ENCODE data around the gene SIT1.

Gene SIT1

DNA sequence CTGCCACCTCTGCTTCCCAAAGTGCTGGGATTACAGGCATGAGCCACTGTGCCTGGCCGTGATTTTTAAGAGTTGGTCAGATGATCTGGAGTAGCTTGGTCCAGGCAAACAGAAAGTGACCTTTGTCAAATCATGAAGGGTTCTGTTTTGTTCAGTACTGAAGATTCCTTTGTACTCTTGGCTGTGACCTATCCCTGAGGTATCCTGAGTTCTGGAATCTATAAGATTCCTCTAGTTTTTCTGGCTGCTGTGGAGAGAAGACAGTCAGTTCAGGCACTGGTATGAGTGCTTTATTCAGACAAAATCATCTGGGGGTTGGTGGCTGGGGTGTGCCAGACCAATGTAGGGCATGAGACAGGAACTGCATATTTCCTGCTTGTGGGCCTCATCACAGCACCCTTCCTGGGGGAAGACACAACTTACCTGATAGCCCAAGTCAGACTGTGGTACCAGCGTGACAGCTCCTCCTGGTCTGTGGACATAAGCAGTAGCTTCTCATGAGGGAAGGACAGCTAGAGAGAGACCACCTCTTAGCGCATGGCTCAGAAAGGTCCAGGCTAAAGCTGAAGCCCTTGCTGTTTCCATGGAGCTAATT lies 11.1 kb upstream of the SIT1 start:
- Histone ChIP-seq H3K9ac (ENCODE audit: low read length) (no peak overlapping the region), H3K9me3 (ENCODE audit: insufficient read depth, low read depth, low read length) (no peaks in the 10 kb centered on the region), H3K4ac (ENCODE audit: low read depth, low read length) (no peak overlapping the region), H2BK120ac (ENCODE audit: insufficient read depth, low read length, poor library complexity) (no peak overlapping the region), H3K23ac (ENCODE audit: low read length) (no peak overlapping the region), H3K4me2 (ENCODE audit: low read length) (no peak overlapping the region), H4K91ac (ENCODE audit: low read depth, low read length) (no peak overlapping the region), H3K36me3 (ENCODE audit: control insufficient read depth in 1 of 2, insufficient read depth in 2 of 2, low read length in 2 of 2) (peaks cover 13 to 16% of the 10 kb centered on the region in 2 experiments), H4K8ac (ENCODE audit: low read depth, low read length) (no peak overlapping the region), H3K79me2 (ENCODE audit: control insufficient read depth, insufficient read depth, low read length, poor library complexity) (peaks cover 8% of the 10 kb centered on the region), H3K27me3 (ENCODE audit: insufficient read depth, low read length) (no peaks in the 10 kb centered on the region), H3K18ac (ENCODE audit: low read length) (no peak overlapping the region), H3K27ac (ENCODE audit: low read depth, low read length) (no peak overlapping the region), H3K4me3 (ENCODE audit: low read depth, low read length) (no peak overlapping the region), H3K4me1 (ENCODE audit: control insufficient read depth in 1 of 2, insufficient read depth in 2 of 2, low read length in 2 of 2) (peaks cover 19 to 24% of the 10 kb centered on the region in 2 experiments), H2BK5ac (ENCODE audit: low read depth, low read length, poor library complexity) (no peak overlapping the region), H2AK5ac (ENCODE audit: low read length) (no peak overlapping the region), H3K14ac (ENCODE audit: low read length) (no peak overlapping the region), H2BK12ac (ENCODE audit: low read length) (no peak overlapping the region), H4K12ac (ENCODE audit: low read depth, low read length) (no peak overlapping the region), H3K79me1 (ENCODE audit: low read length) (peaks cover 15% of the 10 kb centered on the region), H2AFZ (ENCODE audit: insufficient read depth, low read length, poor library complexity) (no peak overlapping the region)
- no peak for DNase-seq
- WGBS (ENCODE audit: extremely low coverage, insufficient coverage, insufficient read length), result no CpG with 5 or more reads among the region's 3 CpGs

DNA sequence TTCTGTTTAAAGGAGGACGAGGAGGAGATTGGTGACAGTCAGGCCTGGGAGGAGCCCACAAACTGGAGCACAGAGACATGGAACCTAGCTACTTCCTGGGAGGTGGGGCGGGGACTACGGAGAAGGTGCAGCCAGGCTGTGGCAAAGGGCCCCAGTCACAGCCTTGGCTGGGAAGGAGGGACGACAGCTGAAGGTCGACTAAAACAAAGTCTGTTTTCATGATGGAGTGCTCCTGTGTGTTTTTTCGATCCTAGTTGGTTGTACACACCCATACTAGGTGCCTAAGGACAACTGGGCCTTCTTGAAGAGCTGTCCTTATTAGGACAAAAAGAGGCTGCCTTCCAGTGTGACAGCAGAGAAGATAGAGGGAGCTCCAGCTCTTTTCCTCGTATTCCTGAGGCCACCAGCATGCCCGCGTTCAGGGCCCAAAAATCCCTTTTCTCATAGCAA lies 10.3 kb upstream of the SIT1 start:
- Histone ChIP-seq H3K79me2 (ENCODE audit: control insufficient read depth, insufficient read depth, low read length, poor library complexity) (peaks cover 8% of the 10 kb centered on the region), H2BK5ac (ENCODE audit: low read depth, low read length, poor library complexity) (no peak overlapping the region), H2BK120ac (ENCODE audit: insufficient read depth, low read length, poor library complexity) (no peak overlapping the region), H3K18ac (ENCODE audit: low read length) (no peak overlapping the region), H3K27ac (ENCODE audit: low read depth, low read length) (no peak overlapping the region), H3K14ac (ENCODE audit: low read length) (no peak overlapping the region), H3K9me3 (ENCODE audit: insufficient read depth, low read depth, low read length) (no peaks in the 10 kb centered on the region), H2AK5ac (ENCODE audit: low read length) (no peak overlapping the region), H2AFZ (ENCODE audit: insufficient read depth, low read length, poor library complexity) (peak overlapping the region; percentile 3), H3K4ac (ENCODE audit: low read depth, low read length) (no peak overlapping the region), H2BK12ac (ENCODE audit: low read length) (peak overlapping the region; percentile 10), H3K4me1 (ENCODE audit: control insufficient read depth in 1 of 2, insufficient read depth in 2 of 2, low read length in 2 of 2) (peaks cover 19 to 24% of the 10 kb centered on the region in 2 experiments), H3K4me3 (ENCODE audit: low read depth, low read length) (no peak overlapping the region), H3K27me3 (ENCODE audit: insufficient read depth, low read length) (no peaks in the 10 kb centered on the region), H4K12ac (ENCODE audit: low read depth, low read length) (peak overlapping the region; percentile 2), H3K79me1 (ENCODE audit: low read length) (peaks cover 15% of the 10 kb centered on the region), H3K9ac (ENCODE audit: low read length) (no peak overlapping the region), H4K8ac (ENCODE audit: low read depth, low read length) (no peak overlapping the region), H3K4me2 (ENCODE audit: low read length) (no peak overlapping the region), H3K36me3 (ENCODE audit: control insufficient read depth in 1 of 2, insufficient read depth in 2 of 2, low read length in 2 of 2) (peaks cover 13 to 16% of the 10 kb centered on the region in 2 experiments), H3K23ac (ENCODE audit: low read length) (no peak overlapping the region), H4K91ac (ENCODE audit: low read depth, low read length) (peak overlapping the region; percentile 12)
- peak in 1 of 2 donors; percentile 64 for DNase-seq
- WGBS (ENCODE audit: extremely low coverage, insufficient coverage, insufficient read length), result no CpG with 5 or more reads among the region's 9 CpGs

DNA sequence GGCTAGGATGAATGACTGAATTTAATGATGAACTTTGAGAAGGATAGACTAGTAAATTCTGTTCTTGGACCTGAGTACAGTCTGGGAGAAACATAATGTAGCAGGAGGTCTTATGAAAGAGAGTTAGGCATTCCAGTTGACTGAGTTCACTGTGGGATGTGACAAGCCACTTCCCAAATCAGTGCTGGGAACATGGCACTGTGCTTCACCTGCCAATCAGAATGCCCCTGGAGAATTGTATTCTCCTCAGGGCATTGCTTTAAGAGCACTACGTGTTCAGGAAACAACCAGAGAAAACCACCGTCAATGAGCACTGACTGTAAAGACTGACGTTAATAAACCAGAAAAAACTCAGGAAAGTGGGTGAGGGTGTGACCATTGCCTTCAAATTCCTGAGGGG lies 8.6 kb upstream of the SIT1 start:
- peak overlapping the region; percentile 95 for H3K4me2 ChIP-seq (ENCODE audit: low read length)
- no peak overlapping the region for H3K18ac ChIP-seq (ENCODE audit: low read length)
- H2BK120ac ChIP-seq (ENCODE audit: insufficient read depth, low read length, poor library complexity), result no peak overlapping the region
- no peak overlapping the region for H4K12ac ChIP-seq (ENCODE audit: low read depth, low read length)
- peaks cover 4% of the 10 kb centered on the region for H3K79me2 ChIP-seq (ENCODE audit: control insufficient read depth, insufficient read depth, low read length, poor library complexity)
- no CpG with 5 or more reads among the region's 3 CpGs for WGBS (ENCODE audit: extremely low coverage, insufficient coverage, insufficient read length)
- no peak overlapping the region for H2AFZ ChIP-seq (ENCODE audit: insufficient read depth, low read length, poor library complexity)
- H3K9me3 ChIP-seq (ENCODE audit: insufficient read depth, low read depth, low read length), result no peaks in the 10 kb centered on the region
- no peaks in the 10 kb centered on the region for H3K27me3 ChIP-seq (ENCODE audit: insufficient read depth, low read length)
- no peak overlapping the region for H3K9ac ChIP-seq (ENCODE audit: low read length)
- peaks cover 14 to 17% of the 10 kb centered on the region in 2 experiments for H3K4me1 ChIP-seq (ENCODE audit: control insufficient read depth in 1 of 2, insufficient read depth in 2 of 2, low read length in 2 of 2)
- H3K79me1 ChIP-seq (ENCODE audit: low read length), result peaks cover 10% of the 10 kb centered on the region
- peaks cover 13 to 16% of the 10 kb centered on the region in 2 experiments for H3K36me3 ChIP-seq (ENCODE audit: control insufficient read depth in 1 of 2, insufficient read depth in 2 of 2, low read length in 2 of 2)
- H3K14ac ChIP-seq (ENCODE audit: low read length), result no peak overlapping the region
- H3K23ac ChIP-seq (ENCODE audit: low read length), result no peak overlapping the region
- no peak overlapping the region for H2BK12ac ChIP-seq (ENCODE audit: low read length)
- no peak overlapping the region for H3K4ac ChIP-seq (ENCODE audit: low read depth, low read length)
- H2BK5ac ChIP-seq (ENCODE audit: low read depth, low read length, poor library complexity), result no peak overlapping the region
- H3K27ac ChIP-seq (ENCODE audit: low read depth, low read length), result no peak overlapping the region
- DNase-seq, result peak; percentile 28 to 60
- no peak overlapping the region for H4K8ac ChIP-seq (ENCODE audit: low read depth, low read length)
- no peak overlapping the region for H4K91ac ChIP-seq (ENCODE audit: low read depth, low read length)
- H3K4me3 ChIP-seq (ENCODE audit: low read depth, low read length), result no peak overlapping the region
- no peak overlapping the region for H2AK5ac ChIP-seq (ENCODE audit: low read length)

DNA sequence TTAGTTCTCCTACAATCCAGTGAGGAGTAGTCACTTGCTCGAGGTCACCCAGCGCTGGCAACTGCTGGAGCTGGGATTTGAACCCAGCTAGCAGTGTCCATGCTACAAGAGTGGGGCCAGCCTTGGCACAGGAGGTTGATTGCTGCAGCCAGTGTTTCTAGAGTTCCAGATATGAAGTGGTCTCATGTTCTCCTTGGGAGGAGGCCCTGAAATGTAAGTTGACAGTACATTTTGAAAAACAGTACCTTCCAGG lies 8.2 kb upstream of the SIT1 start:
- no peak overlapping the region for H4K8ac ChIP-seq (ENCODE audit: low read depth, low read length)
- peaks cover 10% of the 10 kb centered on the region for H3K79me1 ChIP-seq (ENCODE audit: low read length)
- H2BK12ac ChIP-seq (ENCODE audit: low read length), result no peak overlapping the region
- H3K4ac ChIP-seq (ENCODE audit: low read depth, low read length), result no peak overlapping the region
- H2AK5ac ChIP-seq (ENCODE audit: low read length), result no peak overlapping the region
- H3K18ac ChIP-seq (ENCODE audit: low read length), result no peak overlapping the region
- no peaks in the 10 kb centered on the region for H3K27me3 ChIP-seq (ENCODE audit: insufficient read depth, low read length)
- no peak overlapping the region for H3K27ac ChIP-seq (ENCODE audit: low read depth, low read length)
- H3K14ac ChIP-seq (ENCODE audit: low read length), result peak overlapping the region; percentile 97
- DNase-seq, result peak; percentile 21 to 47
- peaks cover 4% of the 10 kb centered on the region for H3K79me2 ChIP-seq (ENCODE audit: control insufficient read depth, insufficient read depth, low read length, poor library complexity)
- peak overlapping the region; percentile 63 for H3K9ac ChIP-seq (ENCODE audit: low read length)
- peak overlapping the region; percentile 85 for H3K4me3 ChIP-seq (ENCODE audit: low read depth, low read length)
- WGBS (ENCODE audit: extremely low coverage, insufficient coverage, insufficient read length), result no CpG with 5 or more reads among the region's 2 CpGs
- no peak overlapping the region for H4K12ac ChIP-seq (ENCODE audit: low read depth, low read length)
- peaks cover 10 to 14% of the 10 kb centered on the region in 2 experiments for H3K4me1 ChIP-seq (ENCODE audit: control insufficient read depth in 1 of 2, insufficient read depth in 2 of 2, low read length in 2 of 2)
- H4K91ac ChIP-seq (ENCODE audit: low read depth, low read length), result no peak overlapping the region
- no peak overlapping the region for H2AFZ ChIP-seq (ENCODE audit: insufficient read depth, low read length, poor library complexity)
- no peak overlapping the region for H2BK120ac ChIP-seq (ENCODE audit: insufficient read depth, low read length, poor library complexity)
- peak overlapping the region; percentile 95 for H3K4me2 ChIP-seq (ENCODE audit: low read length)
- no peak overlapping the region for H2BK5ac ChIP-seq (ENCODE audit: low read depth, low read length, poor library complexity)
- H3K36me3 ChIP-seq (ENCODE audit: control insufficient read depth in 1 of 2, insufficient read depth in 2 of 2, low read length in 2 of 2), result peaks cover 13 to 16% of the 10 kb centered on the region in 2 experiments
- no peaks in the 10 kb centered on the region for H3K9me3 ChIP-seq (ENCODE audit: insufficient read depth, low read depth, low read length)
- no peak overlapping the region for H3K23ac ChIP-seq (ENCODE audit: low read length)

Measured in trophoblast cell (in vitro differentiated cells and primary cell).